NCI-H526 treated with DMSO at 0.1 percent for 48 hours (cell line): ENCODE results near the gene CRTC1.

ENCODE experiments used
- DNase-seq: peaks from one replicate; lab custom pipeline; 2025; lab: John Stamatoyannopoulos, UW

Gene CRTC1

DNA sequence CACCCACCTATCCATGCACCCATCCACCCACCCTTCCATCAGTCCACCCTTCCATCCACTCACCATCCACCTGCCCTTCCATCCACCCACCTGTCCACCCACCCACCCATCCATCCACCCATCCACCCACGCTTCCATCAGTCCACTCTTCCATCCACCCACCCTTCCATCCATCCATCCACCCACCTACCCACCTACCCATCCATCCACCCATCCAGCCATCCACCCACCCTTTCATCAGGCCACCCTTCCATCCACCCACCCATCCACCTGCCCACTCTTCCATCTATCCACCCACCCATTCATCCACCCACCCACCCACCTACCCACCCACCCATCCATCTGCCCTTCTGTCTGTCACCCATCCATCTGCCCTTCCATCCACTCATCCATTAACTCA, 29.6 kb upstream of the CRTC1 start:
- no peak for DNase-seq

DNA sequence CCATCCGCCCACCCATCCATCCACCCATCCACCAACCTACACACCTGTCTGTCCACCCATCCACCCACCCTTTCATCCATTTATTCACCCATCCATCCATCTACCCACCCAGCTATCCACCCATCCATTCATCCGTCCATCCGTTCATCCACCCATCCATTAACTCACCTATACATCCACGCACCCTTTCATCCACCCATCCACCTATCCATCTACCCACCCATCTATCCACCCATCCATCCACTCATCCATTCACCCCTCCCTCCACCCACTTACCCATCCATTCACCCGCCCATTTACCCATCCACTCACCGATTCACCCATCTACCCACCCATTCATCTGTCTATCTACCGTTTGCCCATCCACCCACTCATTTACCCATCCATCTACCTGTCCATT, 29.0 kb upstream of the CRTC1 start:
- no peak for DNase-seq

DNA sequence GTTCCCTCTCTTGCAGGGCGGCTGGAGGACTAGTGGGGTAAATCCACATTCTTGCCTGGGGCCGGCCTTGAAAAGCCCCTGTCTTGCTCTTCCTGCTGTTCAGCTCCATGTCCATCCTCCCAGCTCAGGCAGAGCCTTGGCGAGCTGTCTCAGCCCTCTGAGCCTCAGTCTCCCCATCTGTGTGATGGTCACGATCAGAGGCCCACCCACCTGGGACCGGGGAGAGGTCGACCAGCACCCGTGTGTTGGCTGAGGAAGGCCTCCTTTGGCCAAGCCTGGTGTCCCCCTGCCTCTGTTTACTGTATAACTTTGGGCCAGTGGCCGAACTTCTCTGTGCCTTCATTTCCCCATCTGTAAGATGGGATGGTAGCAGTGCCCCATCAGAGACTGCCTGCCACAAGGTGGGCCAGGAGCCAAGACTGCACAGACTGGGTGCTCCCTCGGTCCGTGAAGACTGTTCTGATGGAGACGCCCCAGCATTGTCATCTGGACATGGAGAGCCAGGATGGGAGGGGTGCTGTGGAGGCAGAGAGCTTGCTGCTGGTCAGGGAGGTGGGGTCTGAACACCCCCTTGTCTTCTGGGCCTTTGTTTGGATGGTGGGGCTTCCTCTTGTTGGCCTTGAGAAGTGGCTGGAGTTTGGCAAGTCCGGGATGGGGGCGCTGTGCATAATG, 28.2 kb upstream of the CRTC1 start:
- DNase-seq = no peak

DNA sequence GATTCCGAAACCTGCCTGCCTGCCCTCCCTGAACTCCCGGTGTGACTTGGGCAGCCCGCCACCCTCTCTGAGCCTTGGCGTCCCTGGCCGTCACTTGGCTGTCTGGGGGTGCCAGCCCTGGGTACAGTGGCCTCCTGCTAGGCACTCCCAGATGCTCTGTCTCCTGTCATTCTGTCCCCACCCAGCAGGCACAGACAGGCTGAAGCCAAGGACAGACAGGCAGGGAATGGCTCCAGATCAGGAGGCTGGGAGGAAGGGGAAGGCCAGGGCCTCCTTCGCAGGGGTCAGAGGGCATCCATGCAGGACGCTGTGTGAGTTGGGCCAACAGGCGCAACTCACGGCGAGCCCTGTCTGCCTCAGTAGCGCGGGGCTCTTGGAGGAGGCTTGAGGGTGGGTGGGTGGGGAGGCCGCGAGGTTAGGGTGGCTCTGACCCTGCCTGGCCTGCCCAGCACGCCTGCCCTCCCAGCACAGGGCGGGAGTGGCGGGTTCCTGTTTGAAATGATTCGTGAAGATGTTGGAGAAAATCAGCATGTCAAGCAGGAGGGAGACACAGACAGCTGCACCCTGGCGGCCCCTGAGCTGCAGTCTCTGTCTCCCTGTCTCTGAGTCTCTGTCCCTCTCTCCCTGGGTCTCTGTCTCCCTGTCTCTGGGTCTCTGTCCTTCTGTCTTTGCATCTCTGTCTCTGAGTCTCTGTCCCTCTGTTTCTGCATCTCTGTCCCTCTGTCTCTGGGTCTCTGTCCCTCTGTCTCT, 27.0 kb upstream of the CRTC1 start:
- no peak for DNase-seq

DNA sequence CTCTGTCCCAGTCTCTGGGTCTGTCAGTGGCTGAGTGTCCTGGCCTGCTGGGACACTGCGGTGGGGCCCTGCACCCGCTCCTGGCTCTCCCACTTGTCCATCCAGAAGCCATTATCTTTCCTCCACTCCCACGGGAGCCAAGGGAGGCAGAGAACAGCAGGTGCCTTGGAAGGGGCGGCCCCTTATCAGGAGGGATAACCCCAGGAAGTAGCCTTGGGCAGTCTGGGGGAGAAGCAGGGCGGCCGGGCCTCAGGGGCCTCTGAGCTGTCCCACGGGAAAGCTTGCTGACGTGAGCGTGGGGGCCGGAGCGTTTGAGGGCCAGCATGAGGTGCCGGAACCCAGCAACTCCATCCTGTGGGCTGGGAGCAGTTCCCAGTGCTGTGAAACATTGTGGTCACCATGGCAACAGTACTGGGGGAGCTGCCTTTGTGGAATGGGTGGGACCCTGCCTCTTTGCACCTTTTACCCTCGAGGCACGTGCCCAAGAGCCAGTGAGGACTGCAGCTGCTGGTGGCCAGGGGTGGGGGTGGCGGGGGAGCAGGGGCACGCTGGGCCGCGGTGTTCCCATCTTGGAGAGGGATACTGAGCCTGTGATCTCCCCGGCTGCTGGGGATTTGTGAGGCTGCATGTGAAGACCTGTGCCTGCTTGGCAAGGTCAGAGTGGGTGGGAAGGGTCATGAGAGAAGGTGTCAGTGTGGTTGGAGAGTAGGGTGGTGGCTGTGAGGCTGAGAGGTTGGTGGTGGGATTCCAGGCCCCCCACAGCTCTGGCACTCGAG, 25.7 kb upstream of the CRTC1 start:
- DNase-seq = no peak

DNA sequence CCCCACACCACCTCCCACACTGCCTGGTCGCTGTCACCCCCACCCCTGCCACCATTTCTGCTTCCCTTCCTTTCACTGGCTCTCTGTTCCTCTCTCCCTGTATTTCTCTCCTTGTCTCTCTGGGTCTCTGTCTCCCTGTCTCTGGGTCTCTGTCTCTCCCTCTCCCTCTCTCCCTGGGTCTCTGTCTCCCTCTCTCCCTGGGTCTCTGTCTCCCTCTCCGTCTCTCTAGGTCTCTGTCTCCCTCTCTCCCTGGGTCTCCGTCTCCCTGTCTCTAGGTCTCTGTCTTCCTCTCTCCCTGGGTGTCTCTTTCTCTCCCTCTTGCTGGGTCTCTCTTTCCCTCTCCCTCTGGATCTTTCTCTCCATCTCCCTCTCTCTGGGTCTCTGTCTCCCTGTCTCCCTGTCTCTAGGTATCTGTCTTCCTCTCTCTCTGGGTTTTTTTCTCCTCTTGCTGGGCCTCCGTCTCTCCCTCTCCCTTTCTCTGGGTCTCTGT, 25.1 kb upstream of the CRTC1 start:
- DNase-seq = no peak

DNA sequence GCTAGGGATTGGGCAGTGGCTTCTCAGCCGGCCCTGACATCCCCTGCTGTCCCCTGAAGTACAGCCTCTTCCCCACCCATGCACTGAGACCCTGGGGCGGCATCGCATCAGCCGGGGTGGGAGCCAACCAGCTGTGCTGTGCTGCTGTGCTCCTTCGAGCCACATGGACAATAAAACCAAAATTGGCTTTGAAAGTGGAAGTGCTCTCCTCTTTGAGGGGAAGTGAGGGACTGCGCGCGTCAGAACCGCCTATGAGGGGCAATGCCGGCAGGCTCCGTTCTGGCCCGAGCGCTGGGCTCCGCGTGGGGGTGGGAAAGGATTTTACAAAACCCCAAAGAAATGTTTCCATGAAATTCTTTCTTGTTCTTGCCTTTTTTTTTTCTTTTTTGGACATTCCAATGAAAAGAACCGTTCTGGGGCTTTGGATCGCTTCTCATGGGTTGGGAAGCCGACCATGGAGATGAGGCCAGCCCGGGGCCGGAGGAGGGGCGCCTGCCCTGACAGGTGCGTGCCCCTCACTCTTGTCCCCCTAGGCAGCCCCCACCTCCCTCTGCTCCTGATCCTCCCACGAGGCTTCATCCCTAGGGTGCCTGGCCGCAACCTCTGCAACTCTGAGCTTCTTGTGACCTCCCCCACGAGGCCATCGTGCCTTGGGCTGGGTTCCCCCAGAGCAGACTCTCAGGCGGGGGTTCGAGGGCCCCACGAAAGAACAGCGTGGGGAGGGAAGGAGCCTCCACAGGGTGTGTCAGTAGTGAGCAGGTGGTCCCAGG, 24.0 kb upstream of the CRTC1 start:
- DNase-seq = no peak

DNA sequence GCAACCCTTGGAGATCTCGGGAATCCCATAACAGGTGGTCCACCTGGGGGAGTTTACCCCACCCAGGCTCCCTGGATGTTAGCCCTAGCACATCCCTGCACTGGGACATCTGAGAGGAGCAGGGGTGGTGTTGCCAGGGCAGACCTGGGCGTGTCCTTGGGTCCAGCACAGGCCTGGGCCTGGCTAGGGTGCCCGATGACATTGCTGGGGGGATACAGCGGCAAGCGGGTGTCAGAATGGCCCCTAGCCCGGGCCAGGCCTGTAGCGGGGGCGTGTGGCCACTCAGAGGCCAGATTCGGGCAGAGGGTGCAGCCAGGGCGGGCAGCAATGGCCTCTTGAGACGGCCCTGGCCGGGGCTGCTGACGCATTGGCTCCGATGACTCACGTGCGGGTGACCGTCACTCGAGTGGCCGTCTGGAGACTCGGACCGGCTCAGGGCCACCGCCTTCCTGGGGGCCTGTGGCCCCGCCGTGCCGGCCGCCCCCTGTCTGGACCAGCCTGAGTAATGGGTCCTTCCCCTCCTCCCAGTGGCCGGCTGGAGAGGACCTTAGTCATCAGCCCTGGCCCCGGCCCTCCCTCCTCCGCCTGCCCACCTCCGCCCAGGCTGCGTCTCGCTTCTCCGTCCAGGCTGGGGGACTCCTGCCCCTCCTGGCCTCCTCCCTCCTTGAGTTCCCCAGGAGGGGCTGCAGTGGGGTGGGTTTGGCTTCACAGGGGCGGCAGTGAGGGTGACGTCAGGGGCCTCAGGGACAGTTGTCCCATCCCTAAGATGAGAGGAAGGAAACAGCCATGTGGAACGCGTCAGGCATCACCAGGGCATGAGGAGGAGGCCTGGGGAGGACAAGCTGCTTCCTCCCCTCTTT, 23.2 kb upstream of the CRTC1 start:
- no peak for DNase-seq

DNA sequence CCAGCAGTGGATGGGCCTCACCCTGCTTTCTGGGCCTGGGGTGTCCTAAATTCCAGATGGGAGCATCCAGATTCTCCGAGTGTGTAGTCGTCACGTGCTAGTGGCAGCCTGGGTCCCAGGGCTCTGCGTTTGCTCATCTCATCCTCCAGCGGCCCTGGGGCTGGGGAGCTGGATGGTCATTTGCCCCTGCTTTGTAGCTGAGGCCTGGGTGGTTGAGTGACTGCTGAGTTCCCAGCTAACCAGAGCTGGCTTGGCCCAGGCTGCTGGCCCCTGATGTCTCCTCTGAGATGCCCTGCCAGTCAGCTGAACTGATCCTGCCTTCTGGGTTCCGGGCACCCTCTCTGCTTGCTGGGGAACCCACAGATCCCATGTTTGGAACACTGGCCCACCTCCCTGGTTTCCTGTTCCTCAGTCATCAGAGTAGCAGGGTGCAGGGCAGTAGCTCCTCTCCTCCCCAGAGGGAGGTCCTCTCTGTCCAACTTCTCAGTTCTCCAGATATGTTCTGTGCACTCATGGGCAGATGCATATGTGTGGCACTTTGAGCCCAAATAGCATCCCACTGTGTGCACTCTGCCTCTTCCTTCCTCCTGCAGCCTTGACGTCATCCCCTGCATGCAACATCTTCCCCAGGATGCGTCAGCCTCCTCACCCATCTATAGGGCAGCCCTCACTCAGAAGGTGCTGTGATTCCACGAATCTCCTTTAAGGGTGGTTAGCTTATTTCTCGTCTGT, 22.4 kb upstream of the CRTC1 start:
- DNase-seq = no peak

DNA sequence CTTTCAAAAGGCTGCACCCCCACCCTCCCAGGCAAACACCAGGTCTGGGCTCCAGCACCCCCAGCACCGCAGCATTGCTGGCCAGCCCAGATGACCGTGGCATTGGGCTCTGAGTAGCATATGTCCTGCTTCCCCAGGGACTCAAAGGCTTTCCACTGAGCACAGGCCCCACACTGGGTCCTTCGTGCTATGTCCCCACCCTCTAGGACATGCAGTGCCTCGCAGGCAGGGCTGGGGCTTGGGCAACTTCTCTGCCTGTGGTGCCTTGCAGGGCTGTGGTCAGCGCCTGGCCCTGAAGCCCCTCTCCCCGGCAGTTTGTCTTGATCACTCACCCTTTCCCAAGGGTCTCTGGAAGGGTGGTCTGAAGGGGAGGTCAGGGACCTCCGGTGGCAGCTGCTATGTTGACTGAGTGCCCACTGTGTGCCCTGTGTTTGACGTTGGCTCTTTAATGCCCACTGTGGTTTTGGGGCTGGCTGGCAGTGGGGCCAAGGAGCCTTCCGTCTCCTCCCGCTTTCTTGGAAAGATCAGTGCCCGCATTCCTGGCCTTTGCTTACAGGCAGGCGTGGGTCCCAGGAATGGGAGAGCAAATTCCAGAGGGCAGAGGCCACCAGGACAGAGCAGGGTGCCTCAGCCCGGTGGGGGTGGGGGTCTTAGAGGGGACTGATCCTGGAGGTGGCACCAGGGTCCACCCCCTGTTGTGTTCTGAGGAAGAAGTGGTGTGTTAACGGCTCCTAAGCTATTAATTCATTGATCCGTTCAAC, 20.3 kb upstream of the CRTC1 start:
- DNase-seq = no peak

DNA sequence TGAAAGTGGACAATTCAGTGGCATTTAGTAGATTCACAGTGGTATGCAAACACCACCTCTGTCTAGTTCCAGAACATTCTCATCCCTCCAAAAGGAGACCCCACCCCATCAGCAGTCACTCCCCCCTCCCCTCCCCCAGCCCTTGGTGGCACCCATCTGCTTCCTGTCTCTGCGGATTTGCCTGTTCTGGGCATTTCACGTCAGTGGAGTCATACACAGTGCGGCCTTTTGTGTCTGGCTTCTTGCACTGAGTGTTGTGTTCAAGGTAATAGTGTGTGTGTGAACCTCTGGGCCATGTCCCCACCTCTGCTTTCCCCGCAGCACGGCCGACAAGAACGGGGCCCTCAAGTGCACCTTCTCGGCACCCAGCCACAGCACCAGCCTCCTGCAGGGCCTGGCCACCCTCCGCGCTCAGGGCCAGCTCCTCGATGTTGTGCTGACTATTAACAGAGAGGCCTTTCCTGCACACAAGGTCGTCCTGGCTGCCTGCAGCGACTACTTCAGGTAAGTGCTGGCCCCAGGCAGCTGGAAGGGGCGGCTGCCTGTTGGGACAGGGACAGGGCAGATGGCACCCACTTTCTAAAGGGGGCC, 19.4 kb upstream of the CRTC1 start:
- no peak for DNase-seq

DNA sequence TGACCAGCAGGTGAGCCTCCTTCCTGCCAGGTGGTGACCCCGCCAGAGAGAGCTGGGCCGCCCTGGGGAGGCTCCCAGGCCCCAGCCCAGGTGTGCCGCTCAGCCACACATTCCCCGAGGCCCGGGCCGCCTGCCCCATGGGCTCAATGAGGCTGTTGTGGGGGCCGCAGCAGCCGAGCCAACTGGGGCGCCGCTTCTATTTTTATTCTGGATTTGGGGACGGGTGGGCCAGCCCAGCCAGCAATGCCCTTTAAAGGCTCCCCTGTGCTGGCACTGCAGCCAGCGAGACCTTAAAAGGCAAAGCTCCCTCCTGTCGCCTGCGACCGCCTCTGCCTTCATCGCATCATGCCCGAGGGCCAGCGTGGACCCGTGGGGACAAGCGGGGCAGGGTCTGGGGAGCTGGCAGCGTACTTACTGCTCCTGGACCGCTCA, 17.7 kb upstream of the CRTC1 start:
- DNase-seq = no peak

DNA sequence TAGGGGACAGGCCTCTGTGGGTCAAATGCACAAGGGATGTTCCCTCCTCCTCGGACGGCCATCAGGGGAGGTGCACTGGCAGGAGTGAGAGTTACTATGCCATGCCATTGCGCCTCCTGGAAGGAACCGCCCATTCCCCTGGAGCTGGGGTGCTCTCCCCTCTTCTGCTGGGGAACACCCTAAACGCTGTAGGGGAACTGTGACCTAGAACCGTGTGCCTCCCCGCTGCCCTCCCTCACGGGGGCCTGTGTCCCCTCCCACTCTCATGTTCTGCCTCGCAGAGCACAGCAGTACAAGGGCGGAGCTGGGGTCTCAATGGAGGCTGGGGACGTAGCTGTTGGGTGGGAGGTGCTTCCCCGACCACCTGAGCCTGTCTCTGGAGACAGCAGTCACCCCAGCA, 17.2 kb upstream of the CRTC1 start:
- DNase-seq = no peak

DNA sequence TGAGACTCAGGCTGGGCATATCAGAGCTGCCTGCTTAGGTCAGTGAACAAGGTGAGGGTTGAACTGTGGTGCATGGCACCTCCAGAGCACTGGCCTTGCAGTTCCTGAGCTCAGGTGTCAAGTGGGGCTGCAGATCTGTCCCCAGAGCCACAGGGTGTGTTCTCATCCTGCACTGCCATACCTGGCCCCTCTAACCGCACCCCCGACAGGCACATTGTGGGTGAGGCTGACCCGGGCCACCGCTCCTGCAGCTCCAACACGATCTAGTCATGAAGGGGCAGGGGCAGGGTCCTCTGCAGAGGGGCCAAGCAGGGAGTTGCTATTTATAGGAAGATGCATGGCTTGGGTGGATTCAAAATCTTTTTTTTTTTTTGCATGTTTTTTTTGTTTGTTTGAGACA, 16.7 kb upstream of the CRTC1 start:
- DNase-seq = no peak

DNA sequence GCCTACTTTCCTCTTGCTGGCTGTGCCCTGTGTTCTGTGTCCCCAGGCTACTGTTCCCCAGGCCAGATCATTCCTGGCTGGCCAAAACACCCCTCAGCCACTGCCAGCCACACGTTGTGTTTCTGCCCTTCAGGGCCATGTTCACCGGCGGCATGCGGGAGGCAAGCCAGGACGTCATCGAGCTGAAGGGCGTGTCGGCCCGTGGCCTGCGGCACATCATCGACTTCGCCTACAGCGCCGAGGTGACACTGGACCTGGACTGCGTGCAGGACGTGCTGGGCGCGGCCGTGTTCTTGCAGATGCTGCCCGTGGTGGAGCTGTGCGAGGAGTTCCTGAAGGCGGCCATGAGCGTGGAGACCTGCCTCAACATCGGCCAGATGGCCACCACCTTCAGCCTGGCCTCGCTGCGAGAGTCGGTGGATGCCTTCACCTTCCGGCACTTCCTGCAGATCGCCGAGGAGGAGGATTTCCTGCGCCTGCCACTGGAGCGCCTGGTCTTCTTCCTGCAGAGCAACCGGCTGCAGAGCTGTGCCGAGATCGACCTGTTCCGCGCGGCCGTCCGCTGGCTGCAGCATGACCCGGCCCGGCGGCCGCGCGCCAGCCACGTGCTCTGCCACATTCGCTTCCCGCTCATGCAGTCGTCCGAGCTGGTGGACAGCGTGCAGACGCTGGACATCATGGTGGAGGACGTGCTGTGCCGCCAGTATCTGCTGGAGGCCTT, 15.8 kb upstream of the CRTC1 start:
- DNase-seq = no peak

DNA sequence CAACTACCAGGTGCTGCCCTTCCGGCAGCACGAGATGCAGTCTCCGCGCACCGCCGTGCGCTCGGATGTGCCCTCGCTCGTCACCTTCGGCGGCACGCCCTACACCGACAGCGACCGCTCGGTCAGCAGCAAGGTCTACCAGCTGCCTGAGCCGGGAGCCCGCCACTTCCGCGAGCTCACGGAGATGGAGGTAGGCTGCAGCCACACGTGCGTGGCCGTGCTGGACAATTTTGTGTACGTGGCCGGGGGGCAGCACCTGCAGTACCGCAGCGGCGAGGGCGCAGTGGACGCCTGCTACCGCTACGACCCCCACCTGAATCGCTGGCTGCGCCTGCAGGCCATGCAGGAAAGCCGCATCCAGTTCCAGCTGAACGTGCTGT, 15.2 kb upstream of the CRTC1 start:
- no peak for DNase-seq

DNA sequence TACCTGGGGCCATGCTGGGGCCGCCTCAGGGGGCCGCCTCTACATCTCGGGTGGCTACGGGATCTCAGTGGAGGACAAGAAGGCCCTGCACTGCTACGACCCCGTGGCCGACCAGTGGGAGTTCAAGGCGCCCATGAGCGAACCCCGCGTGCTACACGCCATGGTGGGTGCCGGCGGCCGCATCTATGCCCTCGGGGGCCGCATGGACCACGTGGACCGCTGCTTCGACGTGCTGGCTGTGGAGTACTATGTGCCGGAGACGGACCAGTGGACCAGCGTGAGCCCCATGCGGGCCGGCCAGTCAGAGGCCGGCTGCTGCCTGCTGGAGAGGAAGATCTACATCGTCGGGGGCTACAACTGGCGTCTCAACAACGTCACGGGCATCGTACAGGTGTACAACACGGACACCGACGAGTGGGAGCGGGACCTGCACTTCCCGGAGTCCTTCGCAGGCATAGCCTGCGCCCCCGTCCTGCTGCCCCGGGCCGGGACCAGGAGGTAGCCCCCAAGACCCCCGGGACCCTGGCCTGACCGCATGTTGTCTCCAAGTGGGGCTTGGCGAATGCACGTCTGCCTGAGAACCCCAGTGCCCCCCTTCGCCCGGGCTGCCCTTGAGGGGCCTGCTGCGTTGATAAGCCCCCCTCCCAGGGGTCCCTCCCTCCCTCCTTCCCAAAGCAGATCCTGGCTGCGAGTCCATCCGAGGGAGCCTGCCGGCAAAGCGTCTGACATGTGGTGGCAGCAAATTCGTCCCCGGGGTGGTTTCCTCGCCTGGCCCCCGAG, 14.5 kb upstream of the CRTC1 start:
- no peak for DNase-seq

DNA sequence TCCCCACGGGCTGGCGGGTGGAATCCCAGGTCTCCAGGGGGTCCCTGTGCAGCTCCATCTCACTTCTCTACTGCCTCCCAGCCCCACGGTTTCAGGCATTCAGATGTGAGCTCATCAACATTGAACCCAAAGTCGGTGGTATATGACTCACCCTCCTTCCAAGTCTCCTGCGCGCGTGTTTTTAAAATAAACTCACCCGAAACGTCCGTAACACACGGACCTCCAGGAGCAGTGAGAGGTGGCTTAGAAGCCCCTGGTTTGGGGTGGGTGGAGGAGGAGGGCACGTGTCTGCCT, 14.0 kb upstream of the CRTC1 start:
- no peak for DNase-seq
